GM21619 (cell line): ENCODE measurements around the gene SLC22A4.

Source experiments
- ATAC-seq: cut with Tn5 transposase; IDR thresholded peaks from one replicate; pipeline ENCODE4 v1.9.1; 2021; ENCODE audit not compliant: unreplicated experiment

Gene SLC22A4

GRCh38 chr5:132261881-132262845 is 32.0 kb upstream of the SLC22A4 start:
- no peak for ATAC-seq

- no peak for ATAC-seq
Observed at GRCh38 chr5:132262882-132263547, 31.2 kb upstream of the SLC22A4 start.

- ATAC-seq = no peak
Observed at GRCh38 chr5:132263548-132264261, 30.5 kb upstream of the SLC22A4 start.

- no peak for ATAC-seq
Observed at GRCh38 chr5:132264546-132265335, 29.5 kb upstream of the SLC22A4 start.

DNA sequence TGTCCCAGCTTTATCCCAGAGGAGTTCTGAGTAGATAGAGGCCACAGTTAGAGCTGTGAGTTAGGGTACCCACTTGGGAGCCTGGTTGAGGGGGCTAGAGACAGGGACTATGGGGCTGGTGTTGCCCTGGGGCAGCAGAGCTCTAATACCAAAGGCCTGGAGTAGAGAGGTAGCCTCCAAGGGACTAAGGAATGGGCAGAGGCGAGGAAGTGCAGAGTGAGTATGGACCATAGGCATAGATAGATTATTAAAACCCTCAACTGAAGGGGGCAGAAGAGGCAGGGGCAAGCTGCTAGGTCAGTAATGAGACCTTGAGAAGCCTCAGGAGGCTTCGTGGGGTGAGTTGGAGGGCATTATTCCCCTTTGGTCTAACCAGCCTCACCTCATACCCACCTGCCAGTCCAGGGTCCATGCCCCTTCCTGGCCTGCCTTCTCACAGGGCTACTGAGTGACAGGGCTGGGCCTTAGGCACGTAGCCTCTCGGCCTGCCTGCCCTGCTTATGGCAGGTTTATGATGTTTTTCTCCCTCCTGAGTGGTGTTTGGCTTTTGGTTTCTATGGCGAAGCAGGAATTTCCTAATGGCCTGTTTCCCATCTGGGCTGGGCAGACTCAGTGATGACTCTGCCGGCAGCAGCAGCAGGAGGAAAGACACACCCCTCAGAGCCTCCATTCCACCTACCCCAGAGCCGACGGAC is 28.7 kb upstream of the SLC22A4 start:
- ATAC-seq = no peak

GRCh38 chr5:132266031-132266835 is 28.0 kb upstream of the SLC22A4 start:
- ATAC-seq = no peak

- ATAC-seq = no peak
Observed at GRCh38 chr5:132266836-132267160, 27.4 kb upstream of the SLC22A4 start.

DNA sequence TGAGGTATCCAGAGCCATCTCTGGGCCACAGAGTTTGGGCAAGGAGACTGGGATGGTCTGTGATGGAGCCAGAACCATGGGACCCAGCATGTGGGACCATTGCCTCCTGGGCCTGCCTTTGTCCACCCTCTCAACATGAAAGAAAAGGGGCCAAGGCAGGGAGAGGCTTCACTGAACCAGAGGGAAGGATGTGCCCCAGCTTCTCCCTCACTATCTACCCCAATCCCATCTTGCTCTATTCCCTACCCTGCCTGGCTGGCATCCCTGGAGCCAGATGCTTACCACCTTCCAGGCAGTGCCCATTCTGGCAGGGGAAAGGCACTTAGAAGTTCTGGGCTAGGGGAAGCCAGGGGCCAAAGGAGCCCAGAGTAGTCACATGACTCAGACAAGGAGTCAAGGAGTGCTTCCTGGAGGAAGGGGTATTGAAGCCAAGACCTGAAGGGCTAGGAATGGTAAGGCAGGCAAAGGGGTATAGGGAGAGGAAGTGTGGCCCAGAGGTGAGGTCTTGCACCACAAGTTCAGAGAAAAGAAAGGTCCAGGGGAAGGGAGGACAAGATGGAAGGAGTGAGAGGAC is 26.9 kb upstream of the SLC22A4 start:
- ATAC-seq = no peak

- ATAC-seq = peak; percentile 11
Observed at GRCh38 chr5:132267931-132268768, 26.0 kb upstream of the SLC22A4 start.

DNA sequence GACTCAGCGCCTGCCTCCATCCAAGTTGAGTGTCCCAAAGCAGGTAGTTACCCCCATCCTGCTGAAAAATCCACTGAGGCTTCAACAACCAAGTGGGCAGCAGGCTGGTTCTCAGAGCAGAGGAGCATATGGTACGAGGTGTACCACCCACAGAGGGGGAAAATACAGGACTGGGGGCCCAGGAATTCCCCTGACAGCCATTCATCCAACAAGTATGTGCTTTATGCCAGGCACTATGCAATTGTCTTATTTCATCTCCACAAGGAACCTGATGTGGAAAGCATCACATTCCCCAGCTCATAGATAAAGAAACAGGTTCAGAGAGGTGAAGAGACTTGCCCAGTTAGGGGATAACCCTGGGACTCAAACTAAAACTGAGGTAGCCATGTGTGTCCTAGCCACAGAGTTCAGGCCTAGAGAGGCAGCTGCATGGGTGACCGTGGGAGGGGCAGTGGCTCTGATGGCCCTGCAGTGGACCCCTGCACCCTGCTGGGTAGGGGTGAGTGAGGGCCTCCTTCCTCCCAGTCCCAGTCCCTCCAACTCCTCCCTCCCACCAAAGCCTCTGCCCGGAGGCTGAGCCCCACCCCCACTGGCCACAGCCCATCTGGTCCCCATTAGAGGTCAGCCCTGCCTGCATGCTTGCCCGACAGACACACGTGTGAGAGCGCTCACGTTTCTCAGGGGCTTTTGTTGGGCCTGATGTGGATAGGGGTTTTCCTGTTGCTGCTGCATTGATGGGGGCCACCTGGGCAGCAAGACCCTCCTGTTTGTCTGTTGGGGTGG is 25.2 kb upstream of the SLC22A4 start:
- ATAC-seq = peak; percentile 79

DNA sequence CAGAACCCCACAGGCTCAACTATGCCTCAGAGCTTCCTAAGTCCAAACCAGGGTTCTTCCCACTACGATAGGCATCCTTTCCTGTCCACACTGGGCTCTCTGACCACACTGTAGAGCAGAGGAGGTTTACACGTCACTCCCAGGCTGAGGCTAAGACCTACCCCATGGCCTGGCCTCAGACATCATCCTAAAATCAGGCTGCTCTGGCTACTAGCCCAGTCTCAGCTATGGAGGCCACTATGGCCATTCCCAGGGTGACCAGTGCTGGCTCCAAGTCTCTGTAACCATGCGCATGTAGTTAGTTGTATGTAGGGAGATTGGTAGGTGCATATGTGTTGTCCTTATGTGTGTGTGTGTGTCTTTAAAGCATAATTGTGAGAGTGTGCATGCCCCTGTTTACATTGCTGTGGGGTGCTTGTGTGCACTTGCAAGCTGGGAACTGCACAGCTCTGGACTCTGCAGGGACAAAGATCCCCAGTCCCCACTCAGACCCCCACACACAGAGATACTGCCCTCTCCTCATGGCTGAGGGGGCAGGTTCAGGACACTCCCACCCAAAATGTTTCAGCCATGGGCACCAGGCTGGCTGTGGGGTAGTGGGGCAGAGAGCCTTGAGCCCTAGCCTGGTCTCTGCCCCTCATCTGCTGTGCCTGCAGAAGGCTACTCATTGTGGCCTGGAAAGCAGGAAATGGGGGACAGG is 24.4 kb upstream of the SLC22A4 start:
- no peak for ATAC-seq

DNA sequence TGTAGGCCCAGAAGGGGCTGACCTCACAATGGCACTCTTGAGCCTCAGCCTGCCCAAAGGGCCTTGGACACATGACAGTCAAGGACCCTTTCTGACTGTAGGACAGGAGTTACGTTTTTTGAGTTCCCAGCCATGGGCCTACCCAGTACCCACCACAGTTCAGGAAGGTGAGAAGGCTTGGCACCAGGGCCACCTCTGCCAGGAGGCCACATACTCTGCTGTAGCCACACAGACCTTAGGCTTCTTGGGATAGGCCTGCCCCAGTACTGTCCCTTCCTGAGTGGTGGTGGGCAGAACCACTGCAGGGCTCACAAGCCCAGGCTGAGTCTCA is 23.9 kb upstream of the SLC22A4 start:
- ATAC-seq = no peak

DNA sequence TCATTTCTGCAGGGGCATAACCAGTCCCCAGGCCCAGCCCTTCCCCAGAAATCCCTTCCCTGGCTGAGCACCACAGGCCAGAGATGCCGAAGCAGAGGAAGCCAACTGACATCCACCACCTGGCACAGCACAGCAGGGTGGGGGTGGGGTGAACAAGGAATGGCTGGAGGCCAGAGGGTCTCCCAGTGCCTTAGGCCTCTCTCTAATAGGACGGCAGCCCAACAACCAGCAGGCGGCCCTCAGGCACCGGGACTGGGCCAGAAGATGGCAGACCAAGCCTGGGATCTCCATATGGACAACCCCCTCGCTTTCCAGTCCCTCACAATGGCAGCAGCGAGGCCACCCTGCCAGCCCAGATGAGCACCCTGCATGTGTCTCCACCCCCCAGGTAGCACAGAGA is 23.5 kb upstream of the SLC22A4 start:
- no peak for ATAC-seq

GRCh38 chr5:132271251-132272246 is 22.6 kb upstream of the SLC22A4 start:
- no peak for ATAC-seq

DNA sequence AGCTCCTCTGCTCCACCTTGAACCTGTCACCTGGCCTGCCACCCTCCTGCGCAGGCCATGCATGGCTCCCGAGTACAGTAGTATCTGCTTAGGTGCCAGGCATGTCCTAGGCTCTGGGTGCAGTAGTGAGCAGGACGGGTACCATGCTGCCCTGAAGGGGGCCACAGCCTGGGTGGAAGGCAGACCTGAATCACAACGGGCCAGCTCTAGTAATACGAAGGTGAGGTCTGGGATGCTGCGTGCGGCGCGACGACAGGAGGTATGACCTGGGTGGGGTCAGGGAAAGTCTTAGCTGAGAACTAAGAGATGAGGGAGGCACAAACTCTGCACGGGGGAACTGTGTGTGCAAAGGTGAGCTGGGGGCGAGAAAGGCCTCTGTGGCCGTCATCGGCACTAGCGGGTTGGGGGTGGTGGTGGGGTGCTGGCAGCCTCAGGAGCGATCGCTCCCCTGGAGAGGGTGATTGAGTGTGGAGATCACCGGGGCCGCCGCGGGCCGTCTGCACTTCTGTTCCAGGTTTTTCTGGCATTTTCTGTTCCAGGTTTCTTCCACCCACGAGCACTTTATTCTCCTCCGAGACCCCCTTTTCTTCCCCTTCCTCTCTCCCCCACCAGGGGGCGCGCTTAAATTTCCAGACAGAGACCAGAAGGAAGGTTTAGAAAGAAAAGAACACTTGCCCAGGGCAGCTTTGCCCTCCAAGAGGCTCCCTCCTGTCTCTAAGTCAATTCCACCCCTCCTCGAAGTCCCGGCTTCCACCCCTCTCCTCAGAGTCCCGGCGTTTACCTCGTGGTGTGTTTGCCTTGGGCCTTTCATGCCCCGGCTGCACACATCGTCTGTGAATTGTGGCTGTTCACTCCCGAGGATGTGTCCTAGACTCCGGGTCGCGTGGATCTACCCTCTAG is 21.6 kb upstream of the SLC22A4 start:
- ATAC-seq = no peak
